Measurements from ENCODE around the gene OGFR.
A peak's percentile ranks its signal among the peaks of the same experiment; 100 is the strongest.

OGFR gene, protein sequence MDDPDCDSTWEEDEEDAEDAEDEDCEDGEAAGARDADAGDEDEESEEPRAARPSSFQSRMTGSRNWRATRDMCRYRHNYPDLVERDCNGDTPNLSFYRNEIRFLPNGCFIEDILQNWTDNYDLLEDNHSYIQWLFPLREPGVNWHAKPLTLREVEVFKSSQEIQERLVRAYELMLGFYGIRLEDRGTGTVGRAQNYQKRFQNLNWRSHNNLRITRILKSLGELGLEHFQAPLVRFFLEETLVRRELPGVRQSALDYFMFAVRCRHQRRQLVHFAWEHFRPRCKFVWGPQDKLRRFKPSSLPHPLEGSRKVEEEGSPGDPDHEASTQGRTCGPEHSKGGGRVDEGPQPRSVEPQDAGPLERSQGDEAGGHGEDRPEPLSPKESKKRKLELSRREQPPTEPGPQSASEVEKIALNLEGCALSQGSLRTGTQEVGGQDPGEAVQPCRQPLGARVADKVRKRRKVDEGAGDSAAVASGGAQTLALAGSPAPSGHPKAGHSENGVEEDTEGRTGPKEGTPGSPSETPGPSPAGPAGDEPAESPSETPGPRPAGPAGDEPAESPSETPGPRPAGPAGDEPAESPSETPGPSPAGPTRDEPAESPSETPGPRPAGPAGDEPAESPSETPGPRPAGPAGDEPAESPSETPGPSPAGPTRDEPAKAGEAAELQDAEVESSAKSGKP

GRCh38 chr20:62804627-62805154, at the start of gene OGFR:
OGFR (plus strand) TSS chr20:62804835; CDS start chr20:62804860, 25 bp downstream.
- peak; percentile 62 for DNase-seq (ENCODE audit: low read depth)

GRCh38 chr20:62754991-62755356, 49.7 kb upstream of the OGFR start:
- no peak for DNase-seq (ENCODE audit: low read depth)

DNA sequence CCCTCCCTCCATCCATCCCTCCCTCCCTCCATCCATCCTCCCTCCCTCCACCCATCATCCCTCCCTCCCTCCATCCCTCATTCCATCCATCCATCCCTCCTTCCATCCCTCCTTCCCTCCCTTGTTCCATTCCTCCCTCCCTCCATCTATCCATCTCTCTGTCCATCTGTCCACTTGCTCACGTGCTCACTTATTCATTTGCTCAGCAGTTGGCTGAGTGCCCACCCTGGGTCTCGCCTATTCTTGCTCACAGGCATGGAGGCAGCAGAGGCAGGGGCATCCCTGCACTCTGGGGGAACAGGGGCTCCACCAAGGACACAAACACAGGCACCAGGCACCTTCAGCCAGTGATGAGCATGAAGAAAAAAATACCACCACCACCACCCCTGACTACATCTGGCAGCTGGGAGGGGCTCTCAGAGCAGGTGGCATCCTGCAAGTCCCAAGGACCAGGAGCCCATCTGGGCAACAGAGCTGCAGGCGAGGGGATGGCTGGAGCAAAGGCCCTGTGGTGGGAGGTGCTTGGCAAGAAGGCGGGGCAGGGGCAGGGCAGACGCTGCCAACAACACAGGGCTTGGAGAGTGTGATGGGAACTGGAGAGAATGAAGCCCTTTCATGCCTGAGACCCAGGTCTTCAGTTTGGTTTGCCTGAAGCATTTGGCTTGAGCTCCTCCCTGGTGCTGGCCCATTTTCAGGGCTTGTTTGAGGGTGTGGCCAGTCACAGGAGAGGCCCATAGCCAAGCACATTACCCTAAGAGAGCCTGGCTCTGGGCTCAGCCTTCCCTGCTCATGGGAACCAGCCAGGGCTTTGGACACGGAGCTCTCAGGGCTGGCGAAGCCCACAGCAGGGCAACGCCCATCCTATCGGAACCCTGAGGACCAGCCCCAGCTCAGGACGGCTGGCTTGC, 48.6 kb upstream of the OGFR start:
- DNase-seq (ENCODE audit: low read depth), result no peak

DNA sequence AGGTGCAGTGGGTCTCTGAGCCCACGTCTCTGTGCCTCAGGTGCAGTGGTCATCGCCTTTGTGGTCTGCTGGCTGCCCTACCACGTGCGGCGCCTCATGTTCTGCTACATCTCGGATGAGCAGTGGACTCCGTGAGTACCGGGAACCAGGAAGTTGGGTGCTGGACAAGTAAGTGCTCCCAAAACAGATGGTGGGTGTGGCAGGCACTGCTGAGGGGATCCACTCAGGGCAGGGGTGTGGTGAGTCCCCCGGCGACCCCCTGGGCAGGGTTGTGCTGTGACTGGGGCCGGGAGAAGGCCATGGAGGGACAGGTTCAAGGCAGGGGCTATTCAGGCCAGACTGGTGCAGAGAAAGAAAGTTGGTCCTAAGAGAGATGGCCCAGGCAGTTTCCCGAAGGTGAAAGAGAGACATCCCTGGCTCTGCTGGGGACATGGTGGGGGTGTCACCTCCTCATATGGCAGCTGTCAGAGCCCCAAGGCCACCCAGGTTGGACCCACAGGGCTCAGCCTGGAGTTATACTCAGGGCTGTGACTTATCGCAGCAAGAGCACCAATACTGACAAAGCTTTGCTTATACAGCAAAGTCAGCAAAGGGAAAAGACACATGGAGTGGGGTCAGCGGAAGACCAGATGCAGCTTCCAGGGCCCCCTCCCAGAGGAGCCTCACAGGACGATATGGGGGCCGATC, 46.3 kb upstream of the OGFR start:
- DNase-seq (ENCODE audit: low read depth), result no peak

- DNase-seq (ENCODE audit: low read depth), result no peak
Observed at GRCh38 chr20:62759981-62760431, 44.6 kb upstream of the OGFR start.

GRCh38 chr20:62760471-62760855, 44.2 kb upstream of the OGFR start:
- no peak for DNase-seq (ENCODE audit: low read depth)

DNA sequence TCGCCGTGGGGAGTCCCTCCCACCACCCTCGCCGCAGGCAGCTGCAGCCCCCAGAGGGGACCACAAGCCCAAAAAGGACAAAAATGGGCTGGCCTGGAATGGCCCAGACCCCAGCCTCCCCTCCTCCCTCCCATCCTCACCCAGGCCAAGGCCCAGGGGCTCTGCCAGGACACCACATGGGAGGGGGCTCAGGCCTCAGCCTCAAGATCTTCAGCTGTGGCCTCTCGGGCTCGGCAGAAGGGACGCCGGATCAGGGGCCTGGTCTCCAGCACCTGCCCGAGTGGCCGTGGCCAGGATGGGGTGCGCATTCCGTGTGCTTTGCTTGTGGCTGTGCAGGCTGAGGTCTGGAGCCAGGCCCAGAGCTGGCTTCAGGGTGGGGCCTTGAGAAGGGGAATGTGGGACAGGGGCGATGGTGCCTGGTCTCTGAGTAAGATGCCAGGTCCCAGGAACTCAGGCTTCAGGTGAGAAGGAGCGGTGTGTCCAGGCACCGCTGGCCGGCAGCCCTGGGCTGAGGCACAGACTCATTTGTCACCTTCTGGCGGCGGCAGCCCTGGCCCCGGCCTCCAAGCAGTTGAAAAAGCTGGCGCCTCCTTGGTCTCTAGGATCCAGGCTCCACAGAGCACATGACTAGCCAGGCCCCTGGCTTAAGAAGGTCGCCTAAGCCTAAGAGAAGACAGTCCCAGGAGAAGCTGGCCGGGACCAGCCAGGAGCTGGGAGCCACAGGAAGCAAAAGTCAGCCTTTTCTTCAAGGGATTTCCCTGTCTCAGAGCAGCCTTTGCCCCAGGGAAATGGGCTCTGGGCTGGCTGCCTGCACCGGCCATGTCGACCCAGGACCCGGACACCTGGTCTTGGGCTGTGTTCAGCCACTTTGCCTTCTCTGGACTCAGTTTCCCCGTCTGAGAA, 43.5 kb upstream of the OGFR start:
- DNase-seq (ENCODE audit: low read depth), result no peak

- no peak for DNase-seq (ENCODE audit: low read depth)
Observed at GRCh38 chr20:62761759-62762131, 42.9 kb upstream of the OGFR start.

DNA sequence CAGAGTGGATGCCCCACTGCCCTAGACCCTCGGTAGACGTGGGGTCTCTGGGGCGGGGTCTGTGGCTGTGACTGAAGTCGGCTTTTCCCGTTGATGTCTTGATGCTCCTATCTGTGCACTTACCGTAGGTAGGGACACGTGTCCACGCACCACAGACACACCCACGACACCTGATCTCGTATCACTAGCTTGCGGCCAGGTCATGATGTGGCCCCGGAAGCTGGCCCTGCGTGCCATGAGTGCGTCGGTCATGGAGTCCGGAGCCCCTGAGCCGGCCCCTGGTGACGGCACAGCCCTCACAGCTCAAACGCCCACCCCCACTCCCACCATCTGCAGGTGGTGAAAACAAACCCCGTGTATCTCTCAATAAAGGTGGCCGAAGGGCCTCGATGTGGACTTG, 42.3 kb upstream of the OGFR start:
- DNase-seq (ENCODE audit: low read depth), result no peak

DNA sequence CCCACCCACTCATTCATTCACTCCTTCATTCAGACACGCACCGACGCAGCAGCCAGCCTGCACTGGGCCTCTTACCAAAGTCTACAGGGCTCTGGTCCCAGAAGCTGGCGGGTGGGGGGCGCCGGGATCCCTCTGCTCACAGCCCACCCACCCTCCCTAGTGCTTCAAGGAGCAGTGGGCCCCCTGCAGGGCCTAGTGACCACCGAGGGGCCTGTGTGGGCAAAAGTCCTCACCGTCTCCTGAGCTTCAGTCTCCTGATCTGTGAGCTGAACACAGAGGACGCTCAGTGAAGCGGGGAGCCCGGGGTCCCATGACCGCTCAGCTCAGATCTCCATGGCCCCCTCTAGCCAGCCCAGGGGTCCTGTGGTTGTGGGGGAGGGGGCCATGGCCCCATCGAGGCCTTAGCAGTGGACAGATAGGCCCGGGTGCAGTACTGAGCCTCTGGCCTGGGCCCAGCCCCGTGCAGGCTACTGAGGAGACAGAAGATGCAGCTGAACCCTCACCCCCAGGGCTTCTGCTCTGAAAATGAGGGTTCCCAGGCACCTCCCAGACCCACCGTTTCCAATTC, 41.8 kb upstream of the OGFR start:
- no peak for DNase-seq (ENCODE audit: low read depth)

DNA sequence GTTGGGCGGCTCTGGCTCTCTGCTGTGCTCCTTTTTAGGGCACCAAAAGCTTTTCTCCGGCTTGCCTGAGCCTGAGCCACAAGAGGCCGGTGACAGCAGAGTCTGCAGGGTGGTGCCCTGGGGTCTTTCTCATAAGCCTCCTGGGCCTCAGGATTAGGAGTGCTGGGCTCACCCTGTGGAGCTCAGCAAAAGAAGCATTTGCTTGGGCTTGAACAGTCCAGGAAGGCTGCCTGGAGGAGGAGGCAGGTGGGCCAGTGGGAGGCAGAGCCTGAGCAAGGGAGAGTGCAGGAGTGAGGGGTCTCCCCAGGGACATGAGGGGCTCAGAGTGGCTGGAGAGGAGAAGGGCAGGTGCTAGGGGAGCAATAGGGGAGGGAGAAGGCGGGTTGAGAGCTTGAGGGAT, 41.2 kb upstream of the OGFR start:
- DNase-seq (ENCODE audit: low read depth), result no peak

GRCh38 chr20:62764156-62764935, 40.3 kb upstream of the OGFR start:
- no peak for DNase-seq (ENCODE audit: low read depth)

- no peak for DNase-seq (ENCODE audit: low read depth)
Observed at GRCh38 chr20:62765021-62765420, 39.6 kb upstream of the OGFR start.

- no peak for DNase-seq (ENCODE audit: low read depth)
Observed at GRCh38 chr20:62765432-62766070, 39.1 kb upstream of the OGFR start.

- no peak for DNase-seq (ENCODE audit: low read depth)
Observed at GRCh38 chr20:62766071-62766450, 38.6 kb upstream of the OGFR start.

DNA sequence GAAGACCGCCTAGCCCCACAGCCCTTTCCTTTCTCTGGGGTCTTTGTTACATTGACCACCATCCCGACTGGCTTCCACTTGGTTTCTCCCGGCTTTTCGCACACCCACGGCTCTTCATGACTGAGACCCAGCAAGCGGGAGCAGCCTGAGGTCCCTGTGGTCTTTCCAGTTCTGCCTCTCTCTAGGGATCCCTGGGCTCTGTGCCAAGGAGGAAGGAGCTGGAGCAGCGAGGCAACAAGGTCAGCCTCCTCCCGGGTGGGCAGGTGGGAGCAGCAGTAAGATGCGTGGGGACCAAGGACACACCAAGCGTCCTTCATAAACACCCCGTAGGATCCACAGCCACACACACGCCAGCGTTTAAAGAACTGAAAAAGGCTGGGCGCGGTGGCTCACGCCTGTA, 37.9 kb upstream of the OGFR start:
- DNase-seq (ENCODE audit: low read depth), result no peak

GRCh38 chr20:62768234-62768546, 36.4 kb upstream of the OGFR start:
- DNase-seq (ENCODE audit: low read depth), result no peak

DNA sequence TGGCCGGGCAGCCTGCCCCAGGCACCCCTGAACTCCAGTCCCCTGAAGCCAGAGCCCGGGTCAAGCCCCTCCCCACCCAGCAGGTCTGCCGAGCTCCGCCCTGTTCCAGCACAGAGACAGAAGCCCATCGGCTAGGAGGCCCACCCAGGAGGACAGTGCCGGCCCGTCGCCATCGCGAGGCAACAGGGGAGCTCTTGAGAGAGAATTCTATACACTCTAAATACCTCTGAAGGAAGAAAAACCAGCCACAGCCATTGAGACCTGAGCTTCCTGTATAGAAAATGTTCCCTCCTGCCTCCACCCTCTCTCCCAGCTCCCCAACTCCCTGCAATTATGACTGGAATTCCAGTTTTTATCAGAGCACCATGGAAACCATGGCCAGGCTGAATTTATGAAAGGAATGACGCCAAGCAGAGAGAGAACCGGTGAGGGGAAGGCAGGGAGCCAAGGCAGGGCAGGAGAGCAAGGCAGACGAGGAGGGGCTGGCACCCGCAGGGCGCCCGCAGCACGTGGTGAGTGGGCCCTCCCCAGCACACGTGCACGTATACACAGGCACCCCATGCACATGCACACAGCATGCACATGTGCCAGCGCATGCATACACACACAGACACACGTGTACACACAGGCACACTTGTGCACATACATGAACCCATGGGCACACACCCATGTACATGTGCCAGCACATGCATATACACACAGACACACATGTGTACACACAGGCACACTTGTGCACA, 35.9 kb upstream of the OGFR start:
- DNase-seq (ENCODE audit: low read depth), result no peak
